Measurements from ENCODE around the gene CD6.

CD6 gene

DNA sequence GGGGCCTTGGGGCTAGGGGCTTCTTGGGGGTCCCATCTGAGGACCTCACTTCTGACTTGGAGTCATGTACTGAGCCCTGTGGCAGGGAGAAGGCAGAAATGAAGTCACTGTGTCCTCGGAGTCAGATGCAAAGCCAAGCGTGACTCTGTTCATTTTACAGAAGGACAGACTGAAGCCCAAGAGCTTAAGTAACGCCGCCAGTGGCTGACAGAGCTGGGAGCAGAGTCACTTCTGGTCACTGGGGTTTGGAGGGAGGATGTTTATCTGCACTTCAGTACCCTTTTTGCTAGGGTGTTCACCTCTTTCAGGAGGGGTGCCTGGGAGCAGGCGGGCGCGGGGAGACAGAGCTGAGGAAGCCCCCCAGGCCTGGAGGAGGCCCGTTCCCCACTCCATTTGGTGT lies 10.7 kb downstream of the CD6 start:
- FAIRE-seq: no peak
- DNase-seq (ENCODE audit: insufficient read length, low spot score): no peak

DNA sequence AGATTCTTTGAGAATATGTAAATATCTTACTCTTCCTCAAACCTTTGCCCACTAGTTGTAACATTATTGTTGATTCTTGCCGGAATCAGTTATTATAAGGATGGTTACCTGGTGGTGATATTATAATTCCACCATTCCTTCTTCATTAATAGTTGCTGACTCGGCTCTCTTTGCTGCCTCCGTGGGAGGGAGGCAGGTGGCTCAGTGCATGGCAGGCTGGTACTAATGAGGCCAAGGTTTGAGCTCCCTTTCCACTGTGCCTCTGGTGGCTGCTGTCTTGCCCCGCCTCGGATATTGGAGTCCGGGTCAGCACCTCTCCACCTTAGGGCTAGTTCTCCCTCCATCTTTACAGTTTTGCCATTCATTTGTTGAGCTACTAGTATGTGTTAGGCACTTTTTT lies 12.7 kb downstream of the CD6 start:
- FAIRE-seq (no peak), DNase-seq (ENCODE audit: insufficient read length, low spot score) (no peak)

DNA sequence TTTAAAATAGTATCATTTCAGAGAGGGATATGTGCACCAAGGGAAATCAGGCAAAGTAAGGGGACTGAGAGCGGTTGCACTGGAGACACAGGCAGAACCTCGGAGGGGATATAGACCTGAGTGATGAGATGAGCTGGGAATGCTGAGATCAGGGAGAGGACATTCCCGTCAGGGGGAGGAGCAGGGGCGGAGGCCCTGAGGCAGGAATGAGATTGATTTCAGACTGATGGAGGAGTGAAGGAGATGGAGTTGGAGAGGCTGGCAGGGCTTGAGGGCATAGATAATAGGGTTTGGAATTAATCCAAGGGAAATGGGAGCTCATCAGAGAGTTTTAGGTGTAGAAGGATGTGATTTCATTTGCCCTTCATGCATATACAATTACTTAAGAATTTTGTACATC lies 13.2 kb downstream of the CD6 start:
- FAIRE-seq: no peak
- peak; percentile 17 for DNase-seq (ENCODE audit: insufficient read length, low spot score)

DNA sequence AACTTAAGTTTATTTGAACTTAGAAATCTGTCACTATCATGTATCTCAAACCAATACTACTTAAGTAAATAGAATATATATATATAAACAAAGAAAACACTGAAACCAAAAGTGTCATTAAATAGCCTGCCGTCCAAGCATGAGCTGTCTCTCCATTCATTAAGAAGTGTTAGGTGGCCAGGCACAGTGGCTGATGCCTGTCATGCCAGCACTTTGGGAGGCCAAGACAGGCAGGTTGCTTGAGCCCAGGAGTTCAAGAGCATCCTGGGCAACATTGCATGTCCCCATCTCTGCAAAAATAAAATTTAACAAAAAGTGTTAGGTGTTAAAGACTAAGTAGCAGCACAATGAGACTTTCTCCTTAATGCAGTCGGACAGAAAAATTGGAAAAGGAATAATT lies 14.0 kb downstream of the CD6 start:
- DNase-seq (ENCODE audit: insufficient read length, low spot score) (no peak), FAIRE-seq (no peak)

DNA sequence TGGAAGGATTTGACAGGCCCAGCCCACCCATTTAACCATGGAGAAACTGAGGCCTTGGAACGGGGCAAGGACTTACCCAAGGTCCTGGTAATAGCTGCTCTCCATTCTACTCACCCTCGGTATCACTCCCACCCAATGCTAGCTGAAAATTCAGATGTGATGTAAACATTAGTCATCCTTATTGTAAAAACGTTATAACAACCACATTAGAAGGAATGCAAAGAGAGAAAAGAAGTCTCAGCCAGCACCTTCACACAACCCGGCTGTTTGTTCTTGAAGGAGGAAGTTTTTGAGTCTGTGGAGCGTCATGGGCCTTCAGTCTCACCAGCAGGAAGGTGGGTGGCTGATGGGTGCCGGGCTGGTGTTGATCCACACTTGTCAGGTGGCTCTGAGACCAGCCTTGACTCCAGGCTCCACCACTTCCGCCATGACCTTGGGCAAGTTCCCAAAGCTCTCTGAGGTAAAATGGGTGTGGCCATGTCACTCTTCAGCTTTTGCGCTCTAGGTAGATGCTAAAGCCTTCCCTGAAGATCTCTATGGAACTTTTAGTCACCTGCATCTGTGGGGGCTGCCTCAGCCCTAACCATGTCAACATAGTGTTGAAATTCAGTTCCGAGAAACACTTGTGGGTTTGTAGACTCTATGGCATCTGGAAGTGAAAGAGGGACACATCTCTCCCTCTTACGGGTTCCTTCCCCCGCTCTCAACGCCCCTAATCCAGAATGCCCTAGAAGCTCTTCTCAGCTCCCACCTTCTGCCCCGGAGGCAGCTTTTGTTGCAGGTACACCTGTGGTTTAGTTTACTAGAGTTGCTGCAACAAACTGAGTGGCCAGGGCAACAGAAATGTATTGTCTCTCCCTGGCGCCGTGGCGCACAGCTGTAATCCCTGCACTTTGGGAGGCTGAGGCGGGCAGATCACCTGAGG lies 14.8 kb downstream of the CD6 start:
- DNase-seq (ENCODE audit: insufficient read length, low spot score) (no peak), FAIRE-seq (no peak)

DNA sequence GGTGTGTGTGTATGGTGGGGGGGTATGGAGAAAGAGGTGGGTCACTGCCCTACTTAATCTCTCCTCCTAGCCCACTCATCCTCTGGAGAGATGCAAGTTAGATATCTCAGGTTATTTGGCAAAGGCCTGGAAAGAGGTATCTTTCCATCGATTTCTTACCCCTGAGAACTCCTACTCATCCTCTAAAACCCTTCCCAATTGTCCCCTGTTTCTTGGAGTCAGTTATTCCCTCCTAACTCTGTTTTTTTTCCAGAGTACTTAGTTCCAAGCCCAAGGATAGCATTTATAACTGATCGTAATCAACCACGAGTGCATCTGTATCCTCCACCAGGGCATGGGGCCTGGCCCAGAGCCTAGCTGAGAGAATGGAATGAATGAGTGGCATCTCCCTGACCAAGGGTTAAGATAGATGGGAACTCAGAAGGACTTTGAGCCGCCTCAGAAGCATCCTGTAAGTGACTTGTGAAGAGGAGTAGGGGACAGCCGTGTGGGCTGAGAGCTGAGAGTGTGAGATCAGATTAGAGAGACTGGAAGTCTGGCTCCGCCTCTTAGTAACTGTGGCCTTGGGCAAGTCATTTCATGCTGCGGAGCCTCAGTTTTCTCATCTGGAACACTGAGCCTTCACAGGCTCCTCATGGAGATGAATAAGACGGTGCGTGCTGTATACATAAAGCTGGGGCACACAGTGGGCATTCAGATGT lies 16.2 kb downstream of the CD6 start:
- FAIRE-seq (no peak), DNase-seq (ENCODE audit: insufficient read length, low spot score) (no peak)

DNA sequence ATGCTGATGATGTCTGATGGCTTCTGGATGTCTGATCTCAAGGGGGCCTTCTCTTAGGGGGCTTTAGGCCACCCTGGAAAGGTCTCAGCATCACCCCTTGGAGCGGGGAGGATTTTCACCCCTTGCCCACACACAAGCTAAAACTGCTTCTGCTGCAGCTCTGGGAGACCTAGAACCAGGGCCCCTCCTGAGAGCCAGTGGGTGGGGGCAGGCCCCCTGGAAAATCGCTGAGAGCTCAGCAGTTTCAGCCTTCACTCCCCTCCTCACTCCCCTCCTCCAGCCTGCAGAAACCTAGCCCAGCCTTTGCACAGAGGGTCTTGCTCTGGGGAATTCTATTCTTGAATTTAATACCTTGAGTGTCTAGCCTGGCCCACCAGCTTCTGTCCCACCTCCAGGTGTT lies 17.2 kb downstream of the CD6 start:
- no peak for DNase-seq (ENCODE audit: insufficient read length, low spot score)
- no peak for FAIRE-seq

DNA sequence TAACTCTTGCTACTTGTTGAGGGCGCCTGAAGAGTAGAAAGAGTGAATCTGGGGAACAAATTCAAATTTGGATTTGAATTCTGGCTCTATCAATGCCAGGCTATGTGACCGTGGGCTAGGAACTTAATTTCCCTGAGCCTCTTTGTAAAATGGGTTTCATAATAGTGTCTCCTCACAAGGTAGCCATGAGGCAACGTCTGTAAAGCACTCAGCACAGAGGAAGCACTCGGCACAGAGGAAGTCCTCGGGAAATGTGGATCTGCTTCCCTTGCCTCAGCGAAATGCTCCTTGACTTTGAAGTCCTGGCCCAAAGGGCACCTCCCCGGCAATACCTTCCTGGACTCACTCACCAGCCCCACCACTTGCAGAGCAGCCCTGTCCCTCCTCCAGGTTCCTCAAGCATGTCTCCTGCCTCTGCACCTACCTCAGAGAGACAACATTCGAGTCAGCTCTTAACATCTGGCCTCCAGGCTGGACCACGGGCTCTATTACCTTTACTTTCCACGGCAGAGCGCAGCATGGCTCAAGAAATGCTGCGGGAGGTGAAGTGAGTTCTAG lies 17.7 kb downstream of the CD6 start:
- DNase-seq (ENCODE audit: insufficient read length, low spot score) (no peak), FAIRE-seq (no peak)

DNA sequence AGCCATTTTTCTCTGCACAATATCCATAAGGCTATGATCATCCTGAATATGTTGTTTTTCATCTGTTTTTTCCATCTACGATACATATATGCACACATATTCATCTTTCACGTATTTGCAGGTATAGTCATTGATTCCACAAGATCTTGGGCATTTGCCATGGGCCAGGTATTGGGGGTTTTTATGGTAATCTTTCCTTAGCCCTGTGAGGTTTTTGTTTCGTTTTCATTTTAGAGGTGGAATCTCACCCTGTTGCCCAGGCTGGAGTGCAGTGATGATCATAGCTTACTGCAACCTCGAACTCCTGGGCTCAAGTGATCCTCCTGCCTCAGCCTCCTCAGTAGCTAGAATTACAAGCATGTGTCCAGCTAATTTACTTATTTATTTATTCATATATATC lies 20.0 kb downstream of the CD6 start:
- no peak for DNase-seq (ENCODE audit: insufficient read length, low spot score)
- FAIRE-seq: no peak

DNA sequence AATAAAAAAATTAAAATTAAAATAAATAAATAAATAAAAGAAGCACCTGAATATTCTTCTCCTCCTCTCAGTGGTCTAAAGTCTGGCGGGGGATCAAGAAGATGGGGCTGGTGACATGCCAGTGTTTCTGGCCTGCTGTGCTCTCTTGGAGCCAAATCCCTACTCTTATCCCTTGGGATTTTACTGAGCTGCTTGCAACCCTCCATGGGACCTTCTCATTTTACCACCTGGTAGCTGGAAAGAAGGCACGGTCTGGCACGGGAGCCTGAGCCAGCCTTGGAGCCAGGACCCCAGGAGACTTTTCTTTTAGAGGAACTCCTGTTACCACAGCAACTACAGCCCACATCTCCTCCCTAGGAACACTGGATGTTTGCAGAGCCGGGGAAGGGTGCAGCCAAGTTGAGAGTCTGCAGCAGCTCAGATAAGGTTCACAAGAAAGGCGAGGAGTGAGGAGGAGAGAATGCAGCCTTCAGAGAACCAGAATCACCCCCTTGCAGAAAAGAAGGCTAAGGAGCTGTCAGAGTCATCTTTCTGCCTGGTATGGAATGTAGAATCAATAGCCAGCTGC lies 21.4 kb downstream of the CD6 start:
- no peak for DNase-seq (ENCODE audit: insufficient read length, low spot score)
- FAIRE-seq: no peak

DNA sequence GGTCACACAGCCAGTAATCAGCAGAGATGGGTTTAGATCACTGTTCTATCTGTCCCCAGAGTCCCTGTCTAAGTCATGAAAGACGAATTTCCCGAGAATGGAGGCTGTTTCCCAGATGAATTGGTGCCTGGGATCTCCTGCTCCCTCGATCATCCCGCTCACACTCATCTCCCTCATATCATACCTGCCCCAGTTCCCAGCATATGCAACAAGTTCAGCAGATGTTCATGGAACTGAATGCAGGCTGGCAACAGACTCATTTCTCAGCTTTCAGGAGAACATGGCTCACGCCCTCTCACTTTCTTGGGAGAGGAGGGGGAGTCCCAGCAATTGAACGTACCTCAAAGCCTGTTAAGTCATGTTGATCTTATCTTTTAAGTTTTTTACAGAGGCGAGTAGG lies 22.1 kb downstream of the CD6 start:
- no peak for FAIRE-seq

DNA sequence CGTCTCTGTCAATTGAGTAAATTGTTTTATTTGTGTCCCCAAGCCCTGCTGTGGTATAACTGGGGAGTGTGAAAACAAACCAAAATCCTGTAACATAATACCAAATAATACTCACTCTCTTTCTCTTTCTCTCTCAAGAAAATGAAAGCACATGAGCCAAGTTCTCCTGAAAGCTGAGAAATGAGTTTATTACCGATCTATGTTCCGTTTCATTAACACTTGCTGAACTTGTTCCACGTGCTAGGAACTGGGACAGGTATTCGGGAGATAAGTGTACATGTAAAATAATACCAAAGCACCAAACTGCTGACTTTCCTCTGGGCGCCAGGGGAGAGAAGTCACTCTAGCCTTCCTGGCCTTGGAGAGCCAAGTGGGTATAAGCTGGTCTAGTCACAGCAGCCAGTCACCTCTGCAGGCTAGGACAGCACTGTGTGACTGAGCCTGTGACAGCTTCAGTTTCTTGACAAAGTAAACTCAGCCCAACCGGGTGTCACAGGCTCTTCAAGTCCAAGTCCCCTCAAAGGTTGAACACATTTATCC lies 23.1 kb downstream of the CD6 start:
- DNase-seq (ENCODE audit: insufficient read length, low spot score) (no peak), FAIRE-seq (no peak)

More for the DNA sequence above, 22.1 kb downstream of the CD6 start:
- no peak for DNase-seq (ENCODE audit: insufficient read length, low spot score)

DNA sequence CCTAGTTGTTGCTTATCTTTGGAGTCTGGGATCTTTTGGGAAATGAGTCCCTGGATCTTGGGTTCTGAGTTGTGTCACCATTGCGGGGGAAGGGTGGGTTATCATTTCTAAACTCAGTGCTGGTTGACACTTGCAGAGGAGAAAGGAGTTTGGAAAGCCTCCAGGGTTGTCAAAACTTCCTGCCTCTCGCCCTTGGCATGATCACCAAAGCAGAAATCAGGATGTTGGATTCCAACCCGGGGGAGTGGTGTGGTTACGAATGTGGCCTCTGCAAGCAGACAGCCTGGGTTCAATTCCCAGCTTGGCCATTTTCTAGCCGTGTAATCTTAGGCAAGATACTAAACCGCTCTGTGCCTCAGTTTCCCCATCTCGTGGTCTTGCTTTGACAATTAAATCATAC lies 24.3 kb downstream of the CD6 start:
- DNase-seq (ENCODE audit: insufficient read length, low spot score) (no peak), FAIRE-seq (no peak)

DNA sequence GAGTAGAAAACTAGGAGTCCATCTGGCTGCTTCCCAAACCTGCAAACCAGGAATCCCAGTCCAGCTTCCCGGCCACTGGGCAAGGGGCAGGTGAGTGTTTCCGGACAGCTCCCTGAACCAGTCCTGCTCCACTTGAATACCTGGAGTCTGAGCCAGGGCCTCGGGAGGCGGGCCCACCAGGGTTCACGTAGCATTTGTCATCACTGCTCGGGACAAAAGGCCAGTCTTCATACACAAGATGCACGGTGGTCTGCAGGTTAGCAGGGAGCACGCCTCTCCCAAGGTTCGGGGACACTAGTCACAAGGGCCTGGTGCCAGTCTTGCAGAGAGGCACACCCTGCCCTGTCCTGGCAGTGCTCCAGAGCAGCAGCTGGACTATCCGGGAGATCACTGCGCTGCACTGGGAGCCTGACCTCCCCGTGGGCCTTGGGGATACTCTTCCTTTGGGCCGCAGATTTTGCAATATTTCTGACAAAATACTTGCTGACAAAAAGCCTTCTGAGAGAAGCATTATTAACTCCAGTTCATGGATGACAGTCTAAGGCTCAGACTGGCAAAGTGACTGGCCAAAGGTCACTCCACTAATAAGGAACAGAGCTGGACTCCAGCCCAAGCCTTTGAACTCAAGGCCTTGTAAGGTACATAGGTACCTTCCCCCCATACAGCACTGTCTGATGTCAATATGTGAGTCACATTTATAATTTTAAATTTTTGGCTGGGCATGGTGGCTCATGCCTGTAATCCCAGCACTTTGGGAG lies 25.1 kb downstream of the CD6 start:
- FAIRE-seq (no peak), DNase-seq (ENCODE audit: insufficient read length, low spot score) (no peak)

DNA sequence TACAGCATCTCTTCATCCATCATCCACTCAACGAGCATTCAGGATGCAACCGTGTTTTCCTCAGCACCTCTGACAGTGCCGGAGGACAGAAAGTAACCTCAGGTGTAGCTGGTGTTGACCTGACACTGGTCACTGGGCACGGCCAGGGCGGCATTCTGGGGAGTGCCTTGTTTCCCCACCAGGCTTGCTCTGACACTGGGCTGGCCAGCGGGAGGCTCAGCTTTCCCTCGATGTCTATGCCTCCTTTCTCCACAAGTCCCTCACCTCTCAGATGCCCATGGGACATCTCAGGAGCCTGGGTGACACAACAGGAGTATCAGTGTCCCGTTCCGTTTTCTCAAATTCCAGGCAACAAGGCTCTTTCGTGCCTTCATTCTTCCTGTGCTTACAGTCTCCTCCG lies 28.9 kb downstream of the CD6 start:
- FAIRE-seq (no peak), DNase-seq (ENCODE audit: insufficient read length, low spot score) (no peak)

DNA sequence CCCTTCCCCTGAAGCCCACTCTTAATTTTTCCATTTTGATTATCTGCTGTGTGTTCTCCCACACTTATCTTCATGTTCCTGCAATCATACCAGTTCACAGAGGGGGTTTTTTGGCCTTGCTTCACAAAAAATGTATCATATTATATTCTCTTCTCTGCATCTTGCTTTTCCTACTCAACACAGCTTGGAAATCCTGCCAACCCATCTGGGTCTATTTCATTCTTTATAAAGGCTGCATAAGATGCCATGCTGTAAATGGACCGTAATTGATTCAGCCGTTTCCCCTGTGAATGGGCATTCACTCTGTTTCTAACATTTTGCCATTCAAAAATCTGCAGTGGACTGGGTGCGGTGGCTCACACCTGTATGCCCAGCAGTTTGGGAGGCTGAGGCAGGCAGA lies 30.5 kb downstream of the CD6 start:
- DNase-seq (ENCODE audit: insufficient read length, low spot score) (no peak), FAIRE-seq (no peak)

DNA sequence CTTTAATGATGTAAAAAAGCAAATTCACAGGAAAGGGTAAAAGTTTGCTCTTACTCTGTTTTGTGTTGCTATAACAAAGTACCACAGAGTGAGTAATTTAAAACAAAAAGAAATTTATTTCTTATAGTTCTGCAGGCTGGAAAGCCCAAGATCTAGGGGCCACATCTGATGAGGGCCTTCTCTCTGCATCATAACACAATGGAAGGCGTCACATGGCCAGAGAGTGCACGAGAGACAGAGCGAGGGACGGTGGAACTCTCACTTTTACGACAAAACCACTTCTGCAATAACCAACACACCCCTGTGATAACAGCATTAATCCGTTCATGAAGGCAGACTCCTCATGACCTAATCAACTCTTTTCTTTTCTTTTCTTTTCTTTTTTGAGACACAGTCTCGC lies 31.1 kb downstream of the CD6 start:
- FAIRE-seq (no peak), DNase-seq (ENCODE audit: insufficient read length, low spot score) (no peak)

DNA sequence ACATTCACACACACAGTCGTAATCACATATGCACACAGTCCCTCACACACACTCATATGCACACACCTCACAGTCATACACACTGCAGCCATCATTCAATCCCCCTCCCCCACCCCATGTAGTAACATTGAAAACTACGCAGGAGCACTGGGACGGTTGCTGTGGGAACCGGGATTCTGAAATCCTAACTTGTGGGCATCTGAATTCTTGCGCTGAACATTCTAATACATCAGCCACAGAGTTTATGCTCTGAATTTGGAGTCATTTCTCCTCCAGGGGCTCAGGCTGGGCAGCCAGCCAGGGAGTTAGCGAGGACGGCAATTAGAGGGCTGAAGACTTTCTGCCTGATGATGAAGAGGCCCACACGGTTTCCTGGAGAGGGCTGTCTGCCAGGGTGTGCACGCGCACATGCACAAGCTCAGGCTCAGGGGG lies 32.7 kb downstream of the CD6 start:
- DNase-seq (ENCODE audit: insufficient read length, low spot score): no peak
- FAIRE-seq: no peak

DNA sequence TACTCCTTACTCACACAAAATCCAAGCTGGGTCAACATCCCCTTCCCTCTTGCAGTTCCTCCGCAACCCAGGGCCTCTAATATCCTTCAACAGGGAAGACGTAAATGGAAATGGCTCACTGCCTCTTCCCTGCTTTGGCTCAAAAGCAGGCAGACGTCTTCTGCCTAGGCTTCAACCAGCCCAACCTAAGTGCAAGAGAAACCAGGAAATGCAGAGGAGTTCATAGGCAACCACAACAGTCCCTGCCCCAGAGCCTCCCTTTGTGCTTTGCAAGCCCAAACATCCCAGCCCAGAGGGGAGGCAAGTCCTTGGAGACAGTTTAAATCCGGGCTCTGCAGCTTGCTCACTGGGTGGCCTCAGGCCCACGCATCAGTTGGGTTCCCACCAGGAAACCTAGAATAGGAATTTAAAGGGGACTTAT lies 33.3 kb downstream of the CD6 start:
- DNase-seq (ENCODE audit: insufficient read length, low spot score) (no peak), FAIRE-seq (no peak)

DNA sequence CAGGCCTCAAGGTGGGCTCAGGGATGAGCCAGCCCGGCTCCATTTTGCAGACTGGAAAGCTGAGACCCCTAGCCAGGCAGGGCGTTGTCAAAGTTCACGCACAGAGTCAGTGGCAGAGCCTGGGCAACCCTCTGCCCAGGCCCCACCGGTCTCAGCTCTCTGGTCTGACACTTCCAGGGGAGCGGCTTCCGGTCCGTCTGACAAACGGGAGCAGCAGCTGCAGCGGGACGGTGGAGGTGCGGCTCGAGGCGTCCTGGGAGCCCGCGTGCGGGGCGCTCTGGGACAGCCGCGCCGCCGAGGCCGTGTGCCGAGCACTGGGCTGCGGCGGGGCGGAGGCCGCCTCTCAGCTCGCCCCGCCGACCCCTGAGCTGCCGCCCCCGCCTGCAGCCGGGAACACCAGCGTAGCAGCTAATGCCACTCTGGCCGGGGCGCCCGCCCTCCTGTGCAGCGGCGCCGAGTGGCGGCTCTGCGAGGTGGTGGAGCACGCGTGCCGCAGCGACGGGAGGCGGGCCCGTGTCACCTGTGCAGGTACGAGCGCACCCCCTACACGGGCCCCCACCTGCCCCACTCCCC lies 36.0 kb downstream of the CD6 start:
- DNase-seq (ENCODE audit: insufficient read length, low spot score): no peak
- FAIRE-seq: no peak

Measured in HTR-8/SVneo (cell line).